Adrenal gland (tissue), 12 donors: ENCODE data around the gene RBM22. TPM values are rescaled to one million over a fixed set of nuclear protein-coding genes. Genes with fewer than 3 reads are reported as not detected.

Source experiments
- DNase-seq, 7 donors: peaks; one replicate each; pipeline ENCODE4 v3.0.0-alpha.2; 2019 to 2020
- H3K27ac ChIP-seq, 5 donors: fragments of 200-600 bp; sonication (generic) in 4 of 5; 1 replicate in 3 of 5; 2 replicates in 2 of 5; pipeline versions ENCODE4 v1.5.1 to v1.8.0; 2016 to 2020; ENCODE audit warnings: mild to moderate bottlenecking in 1 of 5
- H3K27me3 ChIP-seq: fragments of 200-600 bp; 2 replicates; pipeline ENCODE4 v1.8.0; 2021
- H3K36me3 ChIP-seq, 2 donors: fragments of 200-600 bp; replicated peaks in 1 of 2; 1 replicate in 1 of 2; 2 replicates in 1 of 2; pipeline versions ENCODE4 v1.5.1 to v1.8.0; 2018 to 2022
- H3K4me1 ChIP-seq, 2 donors: fragments of 200-600 bp; replicated peaks in 1 of 2; 1 replicate in 1 of 2; 2 replicates in 1 of 2; pipeline versions ENCODE4 v1.5.1 to v1.8.0; 2018 to 2021
- H3K4me3 ChIP-seq, 4 donors: fragments of 200-600 bp; sonication (generic) in 3 of 4; one replicate each; pipeline ENCODE4 v1.5.1; 2016 to 2018
- H3K9me3 ChIP-seq, 3 donors: fragments of 200-600 bp; sonication (generic) in 1 of 3; replicated peaks in 1 of 3; 1 replicate in 2 of 3; 2 replicates in 1 of 3; pipeline versions ENCODE4 v1.5.1 to v1.8.0; 2016 to 2021
- CTCF ChIP-seq, 6 experiments: fragments of 450-650 bp in 4 of 6; fragments of 200-600 bp in 2 of 6; sonication (generic) in 1 of 6; IDR thresholded peaks; 1 replicate in 5 of 6; 2 replicates in 1 of 6; pipeline versions ENCODE4 v1.5.1 to v1.8.0; 2016 to 2021; ENCODE audit warnings: antibody characterized with exemption in 6 of 6, mild to moderate bottlenecking in 2 of 6, moderate library complexity in 1 of 6
- POLR2A ChIP-seq, 2 donors: fragments of 450-650 bp; IDR thresholded peaks; one replicate each; pipeline ENCODE4 v1.6.1; 2017; ENCODE audit warnings: antibody characterized with exemption in 2 of 2, mild to moderate bottlenecking in 2 of 2, moderate library complexity in 1 of 2
- WGBS, 4 donors: extraction: QIAGEN DNeasy Blood & Tissue Kit in 2 of 4; methylation state at CpG; one replicate each; pipeline versions ENCODE4 v1.1.5 to v1.1.7; 2013 to 2017; 5-methylcytosine and 5-hydroxymethylcytosine counted together
- intact Hi-C, 2 donors: fragments of 100-400 bp; cut with DNase I; formaldehyde crosslinking; loops; one replicate each; pipeline versions ENCODE4 v1.14.1 to v1.15.0; 2022 to 2023
- polyA plus RNA-seq, 3 donors: library from polyadenylated mRNA; stranded (reverse); fragments of 200-250 nt in 2 of 3; fragments of 350-450 nt in 1 of 3; fragmentation: Illumina TruSeq in 1 of 3; extraction: RNeasy Lipid Tissue Mini Kit (QIAGEN cat#74804) in 1 of 3; gene quantifications; one replicate each; pipeline ENCODE4 v1.2.3, GENCODE V29; 2013 to 2014
- total RNA-seq, 9 donors: library from RNA; depleted of rRNA in 4 of 9; stranded (reverse); fragments of >200 nt in 4 of 9; fragments of 120-200 nt in 1 of 9; fragmentation: NEBNext Ultra II Directional in 1 of 9; extraction: Animal tissue kit (Norgen Biotek cat#: 25700) in 1 of 9; gene quantifications; one replicate each; pipeline versions ENCODE4 v1.1.0 to v1.2.4, GENCODE V29; 2013 to 2023
- donor health status: healthy with polysubstance abuse.
- donor health status: Bipolar disorder and iron deficiency.
- donor health status: DM: yes; HTN: yes; CAD: no.
- donor health status: DM: no; HTN: no; CAD: no.
- donor health status: DM: no; HTN: no; CAD: no.
- donor health status: DM: yes; HTN: yes; CAD: no.

RBM22 gene
- total and polyA plus RNA-seq, 12 donors, result 28.2 to 80.4 (median 38.5) TPM

GRCh38 chr5:150647275-150648251 is 53.3 kb downstream of the RBM22 start:
- TF ChIP-seq CTCF (IDR thresholded peaks at IDR 0.05) (peak in 1 of 6 experiments; percentile 7), POLR2A (IDR thresholded peaks at IDR 0.05) (peak in 1 of 2 donors; percentile 75)
- Histone ChIP-seq H3K9me3 (no peaks in the 10 kb centered on the region), H3K27ac (peak overlapping the region; percentile 27 to 97 (median 85)), H3K27me3 (no peaks in the 10 kb centered on the region), H3K4me1 (peaks cover 65 to 96% of the 10 kb centered on the region in 2 donors), H3K4me3 (no peak overlapping the region), H3K36me3 (peaks cover 0 to 48% of the 10 kb centered on the region in 2 donors)
- 26 to 36% (median 30%) methylated on average over 10 to 25 of the region's 25 CpGs for WGBS, 4 donors
- intact Hi-C loops, result no loop called here
- peak; percentile 68 to 94 (median 92) for DNase-seq

- H3K4me1 ChIP-seq, result peaks cover 73 to 89% of the 10 kb centered on the region in 2 donors
- peak overlapping the region in 1 of 4 donors; percentile 62 for H3K4me3 ChIP-seq
- intact Hi-C loops, result no loop called here
- 24 to 54% (median 29%) methylated on average over 4 of the region's 4 CpGs for WGBS, 4 donors
- H3K27ac ChIP-seq, result peak overlapping the region; percentile 64 to 99 (median 96)
- no peak for TF ChIP-seq POLR2A (IDR thresholded peaks at IDR 0.05)
- TF ChIP-seq CTCF (IDR thresholded peaks at IDR 0.05), result no peak
- H3K9me3 ChIP-seq, result no peaks in the 10 kb centered on the region
- DNase-seq, result peak; percentile 83 to 97 (median 95)
- H3K36me3 ChIP-seq, result peaks cover 0 to 24% of the 10 kb centered on the region in 2 donors
- H3K27me3 ChIP-seq, result no peaks in the 10 kb centered on the region
Measured at GRCh38 chr5:150645070-150645700, 55.7 kb downstream of the RBM22 start.

- TF ChIP-seq POLR2A (IDR thresholded peaks at IDR 0.05), result peak in 1 of 2 donors; percentile 55
- no peak for TF ChIP-seq CTCF (IDR thresholded peaks at IDR 0.05)
- Histone ChIP-seq H3K4me1 (peaks cover 75 to 89% of the 10 kb centered on the region in 2 donors), H3K4me3 (peak overlapping the region in 1 of 4 donors; percentile 62), H3K36me3 (peaks cover 0 to 17% of the 10 kb centered on the region in 2 donors), H3K27ac (peak overlapping the region; percentile 64 to 99 (median 96)), H3K27me3 (no peaks in the 10 kb centered on the region), H3K9me3 (no peaks in the 10 kb centered on the region)
- DNase-seq, result peak; percentile 83 to 95 (median 93)
- WGBS, 4 donors, result 10 to 26% (median 19%) methylated on average over 2 of the region's 2 CpGs
- intact Hi-C loops, result no loop called here
Measured at GRCh38 chr5:150644514-150644913, 56.3 kb downstream of the RBM22 start.

- no peak for DNase-seq
- peaks cover 0 to 13% of the 10 kb centered on the region in 2 donors for H3K36me3 ChIP-seq
- H3K4me3 ChIP-seq, result peak overlapping the region in 1 of 4 donors; percentile 62
- intact Hi-C loops, result no loop called here
- no peaks in the 10 kb centered on the region for H3K9me3 ChIP-seq
- peak in 2 of 6 experiments; percentile 5 to 6 for TF ChIP-seq CTCF (IDR thresholded peaks at IDR 0.05)
- TF ChIP-seq POLR2A (IDR thresholded peaks at IDR 0.05), result no peak
- peak overlapping the region; percentile 64 to 99 (median 96) for H3K27ac ChIP-seq
- no peaks in the 10 kb centered on the region for H3K27me3 ChIP-seq
- H3K4me1 ChIP-seq, result peaks cover 79 to 89% of the 10 kb centered on the region in 2 donors
- 30 to 45% (median 42%) methylated on average over 5 of the region's 5 CpGs for WGBS, 4 donors
Measured at GRCh38 chr5:150644058-150644457, 56.8 kb downstream of the RBM22 start.
